PC-9 (cell line): ENCODE measurements around the gene MRPS18B. TPM values are rescaled to one million over a fixed set of nuclear protein-coding genes. Genes with fewer than 3 reads are reported as not detected.
"Not testable (repeated sequence)": the region's sequence is repeated elsewhere in the genome, so short reads cannot be mapped to it uniquely, and the experiment has no call there.

ENCODE experiments used
- BruUV-seq: library from RNA; stranded (reverse); fragments of 400-500 nt; replicated peaks from 2 replicates; lab custom pipeline; 2021; lab: Mats Ljungman, UMichigan
- CTCF ChIA-PET: fragments of 300-600 bp; sonication (Branson Sonifier 250); formaldehyde crosslinking; loops from one replicate; lab custom pipeline; 2022; ENCODE audit warnings: antibody characterized with exemption; lab: Charles Lee
- POLR2A ChIA-PET: fragments of 300-600 bp; sonication (Branson Sonifier 250); formaldehyde crosslinking; loops from one replicate; lab custom pipeline; 2022; ENCODE audit warnings: antibody characterized with exemption; ENCODE audit not compliant: unreplicated experiment; lab: Charles Lee
- DNase-seq, 2 experiments: peaks; one replicate each; pipeline versions ENCODE4 v3.0.0 to v3.0.0-alpha.2; 2015 to 2022; ENCODE audit warnings: mixed read lengths in 1 of 2
- H2AFZ ChIP-seq: fragments of 200-600 bp; sonication (generic); 2 replicates; pipeline ENCODE4 v1.8.1; 2017; ENCODE audit warnings: antibody characterized with exemption
- H3F3A ChIP-seq: fragments of 200-600 bp; sonication (generic); 2 replicates; pipeline ENCODE4 v1.8.1; 2017; ENCODE audit warnings: antibody characterized with exemption, mild to moderate bottlenecking, low read depth; ENCODE audit not compliant: insufficient read depth
- H3K27ac ChIP-seq: fragments of 200-600 bp; sonication (generic); 2 replicates; pipeline ENCODE4 v1.6.1; 2016; ENCODE audit warnings: mixed run types
- H3K27me3 ChIP-seq: fragments of 200-600 bp; sonication (generic); 2 replicates; pipeline ENCODE4 v1.6.1; 2016; ENCODE audit warnings: low read depth, mixed run types; ENCODE audit not compliant: insufficient read depth
- H3K36me3 ChIP-seq: fragments of 200-600 bp; sonication (generic); 2 replicates; pipeline ENCODE4 v1.6.1; 2016; ENCODE audit warnings: low read depth, mixed run types
- H3K4me1 ChIP-seq: fragments of 200-600 bp; sonication (generic); replicated peaks from 2 replicates; pipeline ENCODE4 v1.6.1; 2016; ENCODE audit warnings: mixed run types; ENCODE audit not compliant: insufficient read depth
- H3K4me2 ChIP-seq: fragments of 200-600 bp; sonication (generic); 2 replicates; pipeline ENCODE4 v1.6.1; 2017; ENCODE audit warnings: mixed run types
- H3K4me3 ChIP-seq: fragments of 200-600 bp; sonication (generic); 2 replicates; pipeline ENCODE4 v1.6.1; 2016; ENCODE audit warnings: mixed run types
- H3K79me2 ChIP-seq: fragments of 200-600 bp; sonication (generic); 2 replicates; pipeline ENCODE4 v1.6.1; 2017; ENCODE audit warnings: low read depth, mixed run types
- H3K9me2 ChIP-seq: fragments of 200-600 bp; sonication (generic); 2 replicates; pipeline ENCODE4 v1.8.1; 2017; ENCODE audit warnings: mild to moderate bottlenecking; ENCODE audit not compliant: insufficient read depth
- H3K9me3 ChIP-seq: fragments of 200-600 bp; sonication (generic); 2 replicates; pipeline ENCODE4 v1.8.1; 2016; ENCODE audit warnings: low read depth; ENCODE audit not compliant: insufficient read depth
- H4K20me1 ChIP-seq: fragments of 200-600 bp; sonication (generic); 2 replicates; pipeline ENCODE4 v1.8.1; 2017; ENCODE audit not compliant: insufficient read depth
- CTCF ChIP-seq: fragments of 200-600 bp; sonication (generic); conservative IDR thresholded peaks from 2 replicates; pipeline ENCODE4 v1.6.1; 2017; ENCODE audit warnings: mixed run types, antibody characterized with exemption, mild to moderate bottlenecking, moderate library complexity
- EZH2 ChIP-seq: fragments of 200-600 bp; sonication (generic); IDR thresholded peaks from 2 replicates; pipeline ENCODE4 v1.8.0; 2017; ENCODE audit warnings: antibody characterized with exemption, low read depth
- intact Hi-C: fragments of 100-400 bp; cut with micrococcal nuclease; formaldehyde crosslinking; loops from one replicate; pipeline ENCODE4 v1.10.0; 2022; ENCODE audit not compliant: unreplicated experiment
- total RNA-seq: library from RNA; stranded (reverse); gene quantifications from 2 replicates; pipeline ENCODE4 v1.2.3, GENCODE V29; 2021

The MRPS18B gene
- total RNA-seq, 1 experiment from 2014 or later: 86.8 TPM

DNA sequence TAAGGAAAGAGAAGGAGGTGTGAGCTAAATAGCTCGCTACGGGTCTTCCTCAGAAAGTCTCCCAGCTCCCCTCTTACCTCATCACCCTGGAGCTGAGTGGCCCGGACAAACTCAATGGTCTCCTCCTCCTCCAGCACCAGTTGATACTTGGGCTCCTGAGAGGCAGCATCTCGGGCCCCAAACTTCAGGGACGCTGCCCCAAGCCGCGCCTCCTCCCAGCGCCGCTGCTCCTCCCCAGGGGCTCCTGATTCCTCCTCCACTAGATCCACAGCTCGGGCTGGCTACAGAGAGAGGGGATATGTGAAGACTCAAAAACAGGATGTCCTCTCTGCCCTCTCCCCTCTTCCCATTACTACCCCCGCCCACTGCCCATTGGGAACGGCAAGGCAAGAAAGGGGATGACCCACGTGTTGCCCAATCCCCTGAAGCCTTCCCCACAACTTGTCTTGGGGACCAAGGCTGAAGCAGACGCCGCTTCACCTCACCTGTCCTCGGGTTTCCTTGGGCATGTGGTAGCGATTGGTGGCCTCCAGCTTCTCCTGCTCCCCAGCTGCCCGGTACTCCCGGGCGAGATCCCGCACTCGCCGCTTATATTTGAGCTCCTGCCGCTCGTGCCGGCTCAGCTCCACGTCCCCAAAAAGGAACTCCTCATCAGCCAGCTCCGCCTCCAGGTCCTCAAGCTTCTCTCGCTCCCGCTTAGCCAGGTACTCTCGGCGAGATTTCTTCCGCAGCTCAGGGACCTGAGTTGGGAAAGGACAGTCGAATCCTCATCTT, 47.5 kb downstream of the MRPS18B start:
- intact Hi-C loops: no loop called here
- Histone ChIP-seq H3K9me3 (no peaks in the 10 kb centered on the region), H3K79me2 (no peaks in the 10 kb centered on the region), H3K4me3 (no peak overlapping the region), H3K9me2 (no peaks in the 10 kb centered on the region), H3F3A (no peaks in the 10 kb centered on the region; the same call in 1 of the 2 replicates), H4K20me1 (no peaks in the 10 kb centered on the region; the same call in 1 of the 2 replicates), H3K36me3 (peaks cover 23% of the 10 kb centered on the region; the same call in 1 of the 2 replicates), H3K27ac (no peak overlapping the region), H3K4me2 (no peak overlapping the region), H2AFZ (no peak overlapping the region), H3K27me3 (no peaks in the 10 kb centered on the region), H3K4me1 (no peaks in the 10 kb centered on the region)
- TF ChIP-seq EZH2: no peak
- TF ChIP-seq CTCF: no peak
- TSS peak; percentile 9 for BruUV-seq
- ChIA-PET CTCF (no interaction called here), POLR2A (interaction anchor here (0.6 kb wide), 1 partner anchor 35 kb away, joined by 4 read pairs; no protein-coding TSS in a partner anchor)
- DNase-seq: no peak

DNA sequence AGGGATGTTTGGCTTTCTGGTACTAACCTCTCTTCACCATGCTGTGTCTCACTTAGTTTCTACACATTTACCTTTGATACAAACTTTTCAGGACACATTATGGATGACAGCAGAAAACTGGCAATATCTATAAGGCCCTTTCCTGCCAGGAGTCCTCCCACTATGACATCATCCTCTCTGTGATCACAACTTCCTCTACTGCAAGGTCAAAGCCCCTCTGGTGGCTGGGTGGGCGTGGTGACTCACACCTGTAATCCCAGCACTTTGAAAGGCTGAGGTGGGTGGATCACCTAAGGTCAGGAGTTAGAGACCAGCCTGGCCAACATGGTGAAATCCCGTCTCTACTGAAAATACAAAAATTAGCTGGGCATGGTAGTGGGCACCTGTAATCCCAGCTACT, 48.7 kb downstream of the MRPS18B start:
- H3K9me3 ChIP-seq, BruUV-seq, H3K27ac ChIP-seq, H3K79me2 ChIP-seq, H3K27me3 ChIP-seq, H3K4me1 ChIP-seq, DNase-seq, H3K4me2 ChIP-seq, H2AFZ ChIP-seq, POLR2A ChIA-PET, intact Hi-C loops, H3K9me2 ChIP-seq, H3F3A ChIP-seq, H3K4me3 ChIP-seq, H4K20me1 ChIP-seq: not testable (repeated sequence)
- peaks cover 23% of the 10 kb centered on the region; the same call in 1 of the 2 replicates for H3K36me3 ChIP-seq
- CTCF ChIA-PET: interaction anchor here (0.6 kb wide), 1 partner anchor 15 kb away, joined by 4 read pairs; no protein-coding TSS in a partner anchor

GRCh38 chr6:30670760-30671527, 53.3 kb downstream of the MRPS18B start:
- no peak for DNase-seq
- intact Hi-C loops: no loop called here
- Histone ChIP-seq H3F3A (peaks cover 8% of the 10 kb centered on the region; the same call in 1 of the 2 replicates), H2AFZ (no peak overlapping the region), H3K9me3 (no peaks in the 10 kb centered on the region), H3K36me3 (no peaks in the 10 kb centered on the region; the same call in 1 of the 2 replicates), H4K20me1 (no peaks in the 10 kb centered on the region; the same call in none of the 2 replicates), H3K9me2 (no peaks in the 10 kb centered on the region), H3K27ac (no peak overlapping the region), H3K79me2 (peaks cover 22% of the 10 kb centered on the region), H3K4me3 (no peak overlapping the region; the same call in 1 of the 2 replicates), H3K27me3 (no peaks in the 10 kb centered on the region), H3K4me2 (peak overlapping the region; percentile 79), H3K4me1 (peaks cover 17% of the 10 kb centered on the region)
- no TSS peak for BruUV-seq
- TF ChIP-seq EZH2 (no peak), CTCF (no peak)
- ChIA-PET POLR2A (no interaction called here), CTCF (interaction anchor here (0.6 to 0.7 kb wide), 2 partner anchors 92 to 169 kb away, joined by 3 read pairs; no protein-coding TSS in a partner anchor)
